ENCODE data around the gene LEFTY2.

GRCh38 chr1:225897595-225898514 lies 43.2 kb downstream of the LEFTY2 start:
- TF ChIP-seq POLR2A (IDR thresholded peaks at IDR 0.05), result no peak
- no peak for TF ChIP-seq CTCF (IDR thresholded peaks at IDR 0.05)
